ENCODE results near the gene ITGA8.
"Not testable (repeated sequence)": the region's sequence is repeated elsewhere in the genome, so short reads cannot be mapped to it uniquely, and the experiment has no call there.

DNA sequence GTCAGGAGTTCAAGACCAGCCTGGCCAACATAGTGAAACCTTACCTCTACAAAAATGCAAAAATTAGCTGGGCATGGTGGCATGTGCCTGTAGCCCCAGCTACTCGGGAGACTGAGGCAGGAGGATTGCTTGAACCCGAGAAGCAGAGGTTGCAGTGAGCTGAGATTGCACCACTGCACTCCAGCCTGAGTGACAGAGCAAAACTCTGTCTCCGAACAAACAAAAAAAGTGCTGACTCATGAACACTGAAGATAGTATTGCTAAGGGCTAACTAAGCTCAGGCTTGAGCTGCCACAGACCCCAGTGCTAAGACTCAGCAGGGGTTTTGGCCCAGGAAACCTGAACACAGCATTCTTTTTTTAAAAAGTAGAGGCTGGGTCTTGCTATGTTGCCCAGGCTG is 162.6 kb downstream of the ITGA8 start:
- TF ChIP-seq, protein P1, sequence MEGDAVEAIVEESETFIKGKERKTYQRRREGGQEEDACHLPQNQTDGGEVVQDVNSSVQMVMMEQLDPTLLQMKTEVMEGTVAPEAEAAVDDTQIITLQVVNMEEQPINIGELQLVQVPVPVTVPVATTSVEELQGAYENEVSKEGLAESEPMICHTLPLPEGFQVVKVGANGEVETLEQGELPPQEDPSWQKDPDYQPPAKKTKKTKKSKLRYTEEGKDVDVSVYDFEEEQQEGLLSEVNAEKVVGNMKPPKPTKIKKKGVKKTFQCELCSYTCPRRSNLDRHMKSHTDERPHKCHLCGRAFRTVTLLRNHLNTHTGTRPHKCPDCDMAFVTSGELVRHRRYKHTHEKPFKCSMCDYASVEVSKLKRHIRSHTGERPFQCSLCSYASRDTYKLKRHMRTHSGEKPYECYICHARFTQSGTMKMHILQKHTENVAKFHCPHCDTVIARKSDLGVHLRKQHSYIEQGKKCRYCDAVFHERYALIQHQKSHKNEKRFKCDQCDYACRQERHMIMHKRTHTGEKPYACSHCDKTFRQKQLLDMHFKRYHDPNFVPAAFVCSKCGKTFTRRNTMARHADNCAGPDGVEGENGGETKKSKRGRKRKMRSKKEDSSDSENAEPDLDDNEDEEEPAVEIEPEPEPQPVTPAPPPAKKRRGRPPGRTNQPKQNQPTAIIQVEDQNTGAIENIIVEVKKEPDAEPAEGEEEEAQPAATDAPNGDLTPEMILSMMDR (IDR thresholded peaks at IDR 0.05 in 2 of 3, conservative IDR thresholded peaks at IDR 0.05 in 1 of 3; ENCODE audit: borderline replicate concordance in 1 of 3, insufficient read depth in 1 of 3, low read depth in 2 of 3, low read length in 2 of 3): not testable (repeated sequence)
- TF ChIP-seq, protein P2, sequence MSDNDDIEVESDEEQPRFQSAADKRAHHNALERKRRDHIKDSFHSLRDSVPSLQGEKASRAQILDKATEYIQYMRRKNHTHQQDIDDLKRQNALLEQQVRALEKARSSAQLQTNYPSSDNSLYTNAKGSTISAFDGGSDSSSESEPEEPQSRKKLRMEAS (IDR thresholded peaks at IDR 0.05): not testable (repeated sequence)
- TF ChIP-seq YY1 (IDR thresholded peaks at IDR 0.05; ENCODE audit: extremely low read depth, insufficient replicate concordance, low read depth, low read length); EZH2 (IDR thresholded peaks at IDR 0.05); POLR2A (IDR thresholded peaks at IDR 0.05; ENCODE audit: borderline replicate concordance, extremely low read depth, insufficient read depth, insufficient read length); ZBTB33 (IDR thresholded peaks at IDR 0.05; ENCODE audit: extremely low read depth, insufficient replicate concordance, low read length): not testable (repeated sequence)
- TF ChIP-seq, protein P3, sequence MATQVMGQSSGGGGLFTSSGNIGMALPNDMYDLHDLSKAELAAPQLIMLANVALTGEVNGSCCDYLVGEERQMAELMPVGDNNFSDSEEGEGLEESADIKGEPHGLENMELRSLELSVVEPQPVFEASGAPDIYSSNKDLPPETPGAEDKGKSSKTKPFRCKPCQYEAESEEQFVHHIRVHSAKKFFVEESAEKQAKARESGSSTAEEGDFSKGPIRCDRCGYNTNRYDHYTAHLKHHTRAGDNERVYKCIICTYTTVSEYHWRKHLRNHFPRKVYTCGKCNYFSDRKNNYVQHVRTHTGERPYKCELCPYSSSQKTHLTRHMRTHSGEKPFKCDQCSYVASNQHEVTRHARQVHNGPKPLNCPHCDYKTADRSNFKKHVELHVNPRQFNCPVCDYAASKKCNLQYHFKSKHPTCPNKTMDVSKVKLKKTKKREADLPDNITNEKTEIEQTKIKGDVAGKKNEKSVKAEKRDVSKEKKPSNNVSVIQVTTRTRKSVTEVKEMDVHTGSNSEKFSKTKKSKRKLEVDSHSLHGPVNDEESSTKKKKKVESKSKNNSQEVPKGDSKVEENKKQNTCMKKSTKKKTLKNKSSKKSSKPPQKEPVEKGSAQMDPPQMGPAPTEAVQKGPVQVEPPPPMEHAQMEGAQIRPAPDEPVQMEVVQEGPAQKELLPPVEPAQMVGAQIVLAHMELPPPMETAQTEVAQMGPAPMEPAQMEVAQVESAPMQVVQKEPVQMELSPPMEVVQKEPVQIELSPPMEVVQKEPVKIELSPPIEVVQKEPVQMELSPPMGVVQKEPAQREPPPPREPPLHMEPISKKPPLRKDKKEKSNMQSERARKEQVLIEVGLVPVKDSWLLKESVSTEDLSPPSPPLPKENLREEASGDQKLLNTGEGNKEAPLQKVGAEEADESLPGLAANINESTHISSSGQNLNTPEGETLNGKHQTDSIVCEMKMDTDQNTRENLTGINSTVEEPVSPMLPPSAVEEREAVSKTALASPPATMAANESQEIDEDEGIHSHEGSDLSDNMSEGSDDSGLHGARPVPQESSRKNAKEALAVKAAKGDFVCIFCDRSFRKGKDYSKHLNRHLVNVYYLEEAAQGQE (IDR thresholded peaks at IDR 0.05; ENCODE audit: low read depth): not testable (repeated sequence)
